Thyroid gland (tissue), 4 donors: ENCODE results near the gene POR.

ENCODE experiments used
- POLR2A ChIP-seq, 2 donors: fragments of 450-650 bp; IDR thresholded peaks; one replicate each; pipeline ENCODE4 v1.6.1; 2017; ENCODE audit warnings: antibody characterized with exemption in 2 of 2, mild to moderate bottlenecking in 2 of 2, moderate library complexity in 1 of 2
- TF ChIP-seq, protein P1 (sequence below), 6 experiments: fragments of 200-600 bp in 3 of 6; fragments of 450-650 bp in 3 of 6; sonication (generic) in 3 of 6; IDR thresholded peaks; one replicate each; pipeline ENCODE4 v1.5.1; 2016 to 2019; ENCODE audit warnings: antibody characterized with exemption in 6 of 6, mild to moderate bottlenecking in 2 of 6, inconsistent platforms in 1 of 6, moderate library complexity in 1 of 6

DNA sequence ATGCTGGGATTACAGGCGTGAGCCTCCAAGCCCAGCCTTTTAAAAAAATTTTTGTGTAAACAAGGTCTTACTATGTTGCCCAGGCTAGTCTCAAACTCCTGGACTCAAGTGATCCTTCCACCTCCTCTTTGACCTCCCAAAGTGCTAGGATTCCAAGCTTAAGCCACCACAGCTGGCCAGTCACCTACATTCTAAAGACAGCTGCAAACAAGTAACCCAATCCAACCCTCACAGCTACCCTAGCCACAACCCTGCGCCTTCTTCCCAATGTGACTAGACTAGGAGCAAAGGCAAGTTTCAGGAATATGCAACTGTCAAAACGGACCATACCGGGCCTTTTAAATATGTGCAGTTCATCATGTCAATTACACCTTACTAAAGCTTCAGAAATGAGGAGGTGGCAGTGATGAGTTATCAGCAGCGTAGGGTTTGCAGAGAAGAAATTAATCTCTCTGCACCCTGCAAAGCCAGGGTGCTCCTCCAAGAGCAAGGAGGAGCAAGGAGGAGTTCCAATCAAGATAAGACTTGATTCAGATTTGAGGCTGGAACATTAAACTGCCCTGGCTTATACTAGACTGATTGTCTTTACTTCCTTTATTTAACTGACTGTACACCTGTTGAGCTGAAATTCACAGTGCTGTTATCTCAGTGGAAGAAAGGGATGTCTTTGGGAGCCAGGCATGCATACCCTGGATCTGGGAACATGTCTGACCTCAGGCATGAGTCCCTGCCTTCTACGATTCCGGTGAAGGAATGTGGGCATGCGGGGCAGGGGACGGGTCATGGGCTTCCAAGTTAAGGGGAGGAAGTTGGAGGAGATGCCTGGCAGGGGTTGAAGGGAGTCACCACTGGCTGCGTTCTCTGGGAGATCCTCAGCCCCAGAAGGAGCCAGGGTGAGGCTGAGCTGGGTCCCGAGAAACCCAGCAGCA, 95.0 kb downstream of the POR start:
- TF ChIP-seq, protein P1, sequence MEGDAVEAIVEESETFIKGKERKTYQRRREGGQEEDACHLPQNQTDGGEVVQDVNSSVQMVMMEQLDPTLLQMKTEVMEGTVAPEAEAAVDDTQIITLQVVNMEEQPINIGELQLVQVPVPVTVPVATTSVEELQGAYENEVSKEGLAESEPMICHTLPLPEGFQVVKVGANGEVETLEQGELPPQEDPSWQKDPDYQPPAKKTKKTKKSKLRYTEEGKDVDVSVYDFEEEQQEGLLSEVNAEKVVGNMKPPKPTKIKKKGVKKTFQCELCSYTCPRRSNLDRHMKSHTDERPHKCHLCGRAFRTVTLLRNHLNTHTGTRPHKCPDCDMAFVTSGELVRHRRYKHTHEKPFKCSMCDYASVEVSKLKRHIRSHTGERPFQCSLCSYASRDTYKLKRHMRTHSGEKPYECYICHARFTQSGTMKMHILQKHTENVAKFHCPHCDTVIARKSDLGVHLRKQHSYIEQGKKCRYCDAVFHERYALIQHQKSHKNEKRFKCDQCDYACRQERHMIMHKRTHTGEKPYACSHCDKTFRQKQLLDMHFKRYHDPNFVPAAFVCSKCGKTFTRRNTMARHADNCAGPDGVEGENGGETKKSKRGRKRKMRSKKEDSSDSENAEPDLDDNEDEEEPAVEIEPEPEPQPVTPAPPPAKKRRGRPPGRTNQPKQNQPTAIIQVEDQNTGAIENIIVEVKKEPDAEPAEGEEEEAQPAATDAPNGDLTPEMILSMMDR (IDR thresholded peaks at IDR 0.05), result no peak
- no peak for TF ChIP-seq POLR2A (IDR thresholded peaks at IDR 0.05)
